Fibroblast of peridontal ligament (primary cell): ENCODE data around the gene NMT2.

Experiments
- DNase-seq: peaks from one replicate; pipeline ENCODE4 v3.0.0-alpha.2; 2010; ENCODE audit errors: extremely low read depth

Gene NMT2

GRCh38 chr10:15092855-15093408 lies 75.6 kb downstream of the NMT2 start:
- DNase-seq: no peak

GRCh38 chr10:15091418-15091817 lies 77.1 kb downstream of the NMT2 start:
- no peak for DNase-seq

GRCh38 chr10:15088428-15089261 lies 79.8 kb downstream of the NMT2 start, which contains the start of gene ACBD7:
Gene ACBD7 (minus strand): TSS chr10:15088776. CDS start chr10:15088728, 48 bp downstream.
- DNase-seq: peak; percentile 54

- DNase-seq: peak; percentile 99
Observed at GRCh38 chr10:15084502-15084922, 84.0 kb downstream of the NMT2 start.

GRCh38 chr10:15083674-15084501 lies 84.6 kb downstream of the NMT2 start:
- no peak for DNase-seq

- no peak for DNase-seq
Observed at GRCh38 chr10:15075421-15075820, 93.1 kb downstream of the NMT2 start.

- DNase-seq: no peak
Observed at GRCh38 chr10:15072358-15072757, 96.1 kb downstream of the NMT2 start.

GRCh38 chr10:15069230-15069629 lies 99.3 kb downstream of the NMT2 start:
- no peak for DNase-seq

GRCh38 chr10:15068802-15069201 lies 99.7 kb downstream of the NMT2 start:
- DNase-seq: peak; percentile 72

- DNase-seq: no peak
Observed at GRCh38 chr10:15067154-15067553, 101.3 kb downstream of the NMT2 start.

- DNase-seq: no peak
Observed at GRCh38 chr10:15060638-15061037, 107.9 kb downstream of the NMT2 start.

- no peak for DNase-seq
Observed at GRCh38 chr10:15059914-15060313, 108.6 kb downstream of the NMT2 start.

GRCh38 chr10:15058689-15059088 lies 109.8 kb downstream of the NMT2 start:
- DNase-seq: no peak
